ENCODE measurements around the gene LAMP1.
"Not testable (repeated sequence)": the region's sequence is repeated elsewhere in the genome, so short reads cannot be mapped to it uniquely, and the experiment has no call there.

Gene LAMP1

GRCh38 chr13:113327766-113328471 lies 30.9 kb downstream of the LAMP1 start:
- DNase-seq = no peak

GRCh38 chr13:113328851-113329250 lies 31.8 kb downstream of the LAMP1 start:
- no peak for DNase-seq

- DNase-seq = no peak
These were observed 32.7 kb downstream of the LAMP1 start for GRCh38 chr13:113329656-113330312.

- DNase-seq = no peak
These were observed 35.6 kb downstream of the LAMP1 start for GRCh38 chr13:113332615-113333014.

- no peak for DNase-seq
These were observed 36.0 kb downstream of the LAMP1 start for GRCh38 chr13:113333076-113333475.

- no peak for DNase-seq
These were observed 40.5 kb downstream of the LAMP1 start for GRCh38 chr13:113337556-113337955.

- no peak for DNase-seq
These were observed 40.9 kb downstream of the LAMP1 start for GRCh38 chr13:113337976-113338375.

GRCh38 chr13:113338451-113338850 lies 41.4 kb downstream of the LAMP1 start:
- DNase-seq = no peak

GRCh38 chr13:113342820-113343691 lies 46.0 kb downstream of the LAMP1 start:
- no peak for DNase-seq

- no peak for DNase-seq
These were observed 46.6 kb downstream of the LAMP1 start for GRCh38 chr13:113343692-113343968.

- no peak for DNase-seq
These were observed 48.4 kb downstream of the LAMP1 start for GRCh38 chr13:113345486-113345885.

- DNase-seq = not testable (repeated sequence)
These were observed 50.7 kb downstream of the LAMP1 start for GRCh38 chr13:113347736-113348225.

GRCh38 chr13:113348591-113348990 lies 51.6 kb downstream of the LAMP1 start:
- no peak for DNase-seq

GRCh38 chr13:113349050-113349449 lies 52.0 kb downstream of the LAMP1 start:
- no peak for DNase-seq

- DNase-seq = no peak
These were observed 52.5 kb downstream of the LAMP1 start for GRCh38 chr13:113349491-113349890.

- DNase-seq = no peak
These were observed 53.3 kb downstream of the LAMP1 start for GRCh38 chr13:113350065-113350937.

GRCh38 chr13:113350938-113351335 lies 53.9 kb downstream of the LAMP1 start:
- no peak for DNase-seq

GRCh38 chr13:113351514-113352026 lies 54.5 kb downstream of the LAMP1 start:
- DNase-seq = no peak

- no peak for DNase-seq
These were observed 56.2 kb downstream of the LAMP1 start for GRCh38 chr13:113353254-113353653.

GRCh38 chr13:113354831-113355610 lies 58.0 kb downstream of the LAMP1 start:
- no peak for DNase-seq

- DNase-seq = no peak
These were observed 58.6 kb downstream of the LAMP1 start for GRCh38 chr13:113355621-113356020.

- DNase-seq = no peak
These were observed 59.6 kb downstream of the LAMP1 start for GRCh38 chr13:113356596-113356995.

Measured in NCI-H187 (cell line).